ENCODE data around the gene CA11.

CA11 gene

GRCh38 chr19:48627201-48627864, 18.7 kb downstream of the CA11 start:
- no peak overlapping the region for H3K4me3 ChIP-seq (ENCODE audit: low read depth, low read length)
- no peak for DNase-seq (ENCODE audit: low read depth)
- TF ChIP-seq CTCF (IDR thresholded peaks at IDR 0.05; ENCODE audit: low read depth, low read length, missing control alignments) = no peak

GRCh38 chr19:48625891-48626327, 20.1 kb downstream of the CA11 start:
- H3K4me3 ChIP-seq (ENCODE audit: low read depth, low read length) = no peak overlapping the region
- DNase-seq (ENCODE audit: low read depth) = no peak
- TF ChIP-seq CTCF (IDR thresholded peaks at IDR 0.05; ENCODE audit: low read depth, low read length, missing control alignments) = no peak

GRCh38 chr19:48624791-48625723, 20.9 kb downstream of the CA11 start:
- H3K4me3 ChIP-seq (ENCODE audit: low read depth, low read length) = peak overlapping the region; percentile 51; the same call in 1 of the 2 replicates
- TF ChIP-seq CTCF (IDR thresholded peaks at IDR 0.05; ENCODE audit: low read depth, low read length, missing control alignments) = no peak
- DNase-seq (ENCODE audit: low read depth) = no peak

- peak overlapping the region; percentile 51 for H3K4me3 ChIP-seq (ENCODE audit: low read depth, low read length)
- peak; percentile 86 for DNase-seq (ENCODE audit: low read depth)
These were observed 21.9 kb downstream of the CA11 start for GRCh38 chr19:48624067-48624594.

GRCh38 chr19:48623556-48624066, 22.4 kb downstream of the CA11 start:
- peak overlapping the region; percentile 51 for H3K4me3 ChIP-seq (ENCODE audit: low read depth, low read length)

More at GRCh38 chr19:48624067-48624594, 21.9 kb downstream of the CA11 start:
- TF ChIP-seq CTCF (IDR thresholded peaks at IDR 0.05; ENCODE audit: low read depth, low read length, missing control alignments) = no peak

More at GRCh38 chr19:48623556-48624066, 22.4 kb downstream of the CA11 start:
- TF ChIP-seq CTCF (IDR thresholded peaks at IDR 0.05; ENCODE audit: low read depth, low read length, missing control alignments) = no peak
- no peak for DNase-seq (ENCODE audit: low read depth)

Measured in GM12864 (cell line).